Common myeloid progenitor, CD34-positive (primary cell): Measurements from ENCODE around the gene PSIP1.

ENCODE experiments used
- CTCF ChIA-PET: fragments of 350-600 bp; sonication (Branson Sonifier 250); formaldehyde crosslinking; loops from one replicate; lab custom pipeline; 2021; ENCODE audit warnings: antibody characterized with exemption; lab: Charles Lee
- POLR2A ChIA-PET: fragments of 350-600 bp; sonication (Branson Sonifier 250); formaldehyde crosslinking; loops from one replicate; lab custom pipeline; 2021; ENCODE audit warnings: antibody characterized with exemption; lab: Charles Lee
- DNase-seq, 3 donors: peaks; one replicate each; pipeline versions ENCODE4 v3.0.0 to v3.0.0-alpha.2; 2013
- H3K27ac ChIP-seq, 2 experiments: 1 replicate in 1 of 2; 2 replicates in 1 of 2; pipeline ENCODE4 v1.7.0; 2013; ENCODE audit warnings: inconsistent platforms in 2 of 2, low read length in 2 of 2, mild to moderate bottlenecking in 2 of 2, low read depth in 1 of 2, moderate library complexity in 1 of 2; ENCODE audit not compliant: severe bottlenecking in 2 of 2, insufficient read depth in 1 of 2, poor library complexity in 1 of 2
- H3K27me3 ChIP-seq, 5 experiments: replicated peaks in 2 of 5; 1 replicate in 3 of 5; 2 replicates in 2 of 5; pipeline versions ENCODE4 v1.6.1 to v1.7.0; 2013; ENCODE audit warnings: low read length in 4 of 5, mild to moderate bottlenecking in 2 of 5, moderate library complexity in 2 of 5, inconsistent platforms in 1 of 5; ENCODE audit not compliant: insufficient read depth in 5 of 5, control insufficient read depth in 4 of 5
- H3K36me3 ChIP-seq, 4 experiments: 1 replicate in 2 of 4; 2 replicates in 2 of 4; pipeline versions ENCODE4 v1.6.1 to v1.7.0; 2013; ENCODE audit warnings: low read length in 3 of 4, control low read depth in 1 of 4, mild to moderate bottlenecking in 1 of 4; ENCODE audit not compliant: control insufficient read depth in 4 of 4, insufficient read depth in 4 of 4
- H3K4me1 ChIP-seq, 4 experiments: 1 replicate in 3 of 4; 2 replicates in 1 of 4; pipeline versions ENCODE4 v1.6.1 to v1.7.1; 2013; ENCODE audit warnings: low read length in 3 of 4, mild to moderate bottlenecking in 3 of 4, control low read depth in 1 of 4, inconsistent platforms in 1 of 4, moderate library complexity in 1 of 4; ENCODE audit not compliant: control insufficient read depth in 4 of 4, insufficient read depth in 4 of 4; ENCODE audit errors: control extremely low read depth in 1 of 4
- H3K4me3 ChIP-seq, 7 experiments: 1 replicate in 4 of 7; 2 replicates in 3 of 7; pipeline versions ENCODE4 v1.5.1 to v1.7.0; 2013; ENCODE audit warnings: mild to moderate bottlenecking in 7 of 7, low read length in 6 of 7, moderate library complexity in 6 of 7, inconsistent platforms in 2 of 7, low read depth in 2 of 7, control low read depth in 1 of 7; ENCODE audit not compliant: insufficient read depth in 4 of 7, control insufficient read depth in 1 of 7; ENCODE audit errors: extremely low read depth in 1 of 7
- H3K9me3 ChIP-seq, 5 experiments: 1 replicate in 4 of 5; 2 replicates in 1 of 5; pipeline versions ENCODE4 v1.6.1 to v1.7.1; 2013; ENCODE audit warnings: low read length in 4 of 5, mild to moderate bottlenecking in 2 of 5, inconsistent platforms in 1 of 5, low read depth in 1 of 5, moderate library complexity in 1 of 5; ENCODE audit not compliant: control insufficient read depth in 4 of 5, insufficient read depth in 2 of 5; ENCODE audit errors: control extremely low read depth in 1 of 5
- WGBS: methylation state at CpG from one replicate; pipeline ENCODE4 v1.1.5; 2013; ENCODE audit not compliant: insufficient coverage; 5-methylcytosine and 5-hydroxymethylcytosine counted together

Gene PSIP1

GRCh38 chr9:15509931-15510788 is 610 bp downstream of the PSIP1 start:
- Histone ChIP-seq H3K27me3 (no peaks in the 10 kb centered on the region), H3K27ac (peak overlapping the region; percentile 99 to 100), H3K4me3 (peak overlapping the region; percentile 90 to 99 (median 92)), H3K4me1 (peaks cover 19 to 50% (median 35%) of the 10 kb centered on the region in 4 experiments), H3K36me3 (peaks cover 7 to 28% (median 15%) of the 10 kb centered on the region in 4 experiments), H3K9me3 (no peaks in the 10 kb centered on the region)
- DNase-seq: peak in 2 of 3 donors; percentile 53 to 58
- POLR2A ChIA-PET: interaction anchor here (3.2 kb wide), 1 partner anchor 42 kb away, joined by 28 read pairs; the partner anchor contains the start of gene CCDC171
- CTCF ChIA-PET: interaction anchor here (1.0 to 4.6 kb wide), 5 partner anchors 10 to 97 kb away, joined by 4 to 34 read pairs (median 9); partner anchors contain the start of gene CCDC171
- 0% methylated on average over 37 of the region's 76 CpGs for WGBS

DNA sequence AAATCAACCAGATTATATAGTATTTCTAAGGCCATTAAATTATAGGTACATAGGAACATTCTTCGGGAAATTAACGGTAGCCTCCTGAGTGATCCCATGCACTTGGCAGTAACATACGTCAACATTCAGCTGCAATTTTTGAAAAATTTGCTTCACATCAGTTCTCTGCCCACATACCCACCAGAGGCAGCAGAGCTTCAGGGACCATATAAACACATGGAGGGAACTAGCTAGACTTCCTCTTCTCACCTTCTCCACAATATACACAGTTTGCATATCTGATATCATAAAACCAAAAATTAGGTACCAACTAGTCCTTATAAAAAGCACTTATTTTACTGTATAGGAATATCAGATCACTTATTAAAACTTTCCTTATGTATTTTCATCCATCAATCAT is 4.8 kb downstream of the PSIP1 start:
- ChIA-PET POLR2A (interaction anchor here (0.7 kb wide), 1 partner anchor 47 kb away, joined by 4 read pairs; the partner anchor contains the start of gene CCDC171), CTCF (interaction anchor here (0.7 to 1.8 kb wide), 23 partner anchors 8 to 138 kb away, joined by 3 to 30 read pairs (median 3); partner anchors contain the start of genes CCDC171 and SNAPC3)
- Histone ChIP-seq H3K27ac (no peak overlapping the region), H3K36me3 (peaks cover 20 to 61% (median 29%) of the 10 kb centered on the region in 4 experiments), H3K27me3 (no peaks in the 10 kb centered on the region), H3K4me1 (peaks cover 9 to 37% (median 16%) of the 10 kb centered on the region in 4 experiments), H3K4me3 (no peak overlapping the region), H3K9me3 (no peaks in the 10 kb centered on the region)
- DNase-seq: peak; percentile 60 to 79 (median 77)
- 65% methylated on average over 3 of the region's 3 CpGs for WGBS

GRCh38 chr9:15501803-15502202 is 9.0 kb downstream of the PSIP1 start:
- Histone ChIP-seq H3K4me1 (peaks cover 0 to 24% (median 1%) of the 10 kb centered on the region in 4 experiments), H3K9me3 (no peaks in the 10 kb centered on the region), H3K27ac (no peak overlapping the region), H3K27me3 (no peaks in the 10 kb centered on the region), H3K4me3 (no peak overlapping the region), H3K36me3 (peaks cover 15 to 63% (median 28%) of the 10 kb centered on the region in 4 experiments)
- CTCF ChIA-PET: interaction anchor here (0.6 to 2.1 kb wide), 3 partner anchors 18 to 118 kb away, joined by 3 to 8 read pairs (median 3); no protein-coding TSS in a partner anchor
- DNase-seq: no peak
- 93% methylated on average over 3 of the region's 5 CpGs for WGBS
- POLR2A ChIA-PET: no interaction called here

GRCh38 chr9:15501179-15501578 is 9.6 kb downstream of the PSIP1 start:
- peaks cover 0 to 22% (median 1%) of the 10 kb centered on the region in 4 experiments for H3K4me1 ChIP-seq
- POLR2A ChIA-PET: interaction anchor here (0.7 kb wide), 1 partner anchor 17 kb away, joined by 4 read pairs; no protein-coding TSS in a partner anchor

GRCh38 chr9:15499139-15499538 is 11.6 kb downstream of the PSIP1 start:
- ChIA-PET POLR2A (no interaction called here), CTCF (interaction anchor here (0.8 to 1.9 kb wide), 4 partner anchors 15 to 108 kb away, joined by 3 to 6 read pairs (median 4); no protein-coding TSS in a partner anchor)
- Histone ChIP-seq H3K27ac (peak overlapping the region in 1 of 2 experiments; percentile 29), H3K36me3 (peaks cover 14 to 48% (median 19%) of the 10 kb centered on the region in 4 experiments), H3K4me1 (peaks cover 0 to 18% (median 1%) of the 10 kb centered on the region in 4 experiments), H3K27me3 (no peaks in the 10 kb centered on the region), H3K4me3 (no peak overlapping the region), H3K9me3 (no peaks in the 10 kb centered on the region)
- WGBS: no CpG with 5 or more reads among the region's 2 CpGs
- no peak for DNase-seq

More at GRCh38 chr9:15501179-15501578, 9.6 kb downstream of the PSIP1 start:
- no peak for DNase-seq
- WGBS: 88% methylated on average over 5 of the region's 6 CpGs
- no peaks in the 10 kb centered on the region for H3K9me3 ChIP-seq
- H3K27ac ChIP-seq: no peak overlapping the region
- H3K36me3 ChIP-seq: peaks cover 15 to 60% (median 25%) of the 10 kb centered on the region in 4 experiments
- no peak overlapping the region for H3K4me3 ChIP-seq
- CTCF ChIA-PET: interaction anchor here (0.6 to 2.1 kb wide), 5 partner anchors 9 to 140 kb away, joined by 3 to 8 read pairs (median 3); no protein-coding TSS in a partner anchor
- no peaks in the 10 kb centered on the region for H3K27me3 ChIP-seq

GRCh38 chr9:15498246-15498995 is 12.3 kb downstream of the PSIP1 start:
- Histone ChIP-seq H3K4me3 (no peak overlapping the region), H3K27me3 (no peaks in the 10 kb centered on the region), H3K27ac (peak overlapping the region in 1 of 2 experiments; percentile 29), H3K4me1 (peaks cover 0 to 18% (median 1%) of the 10 kb centered on the region in 4 experiments), H3K9me3 (peaks cover 0 to under 1% (median 0%) of the 10 kb centered on the region in 5 experiments), H3K36me3 (peaks cover 12 to 45% (median 15%) of the 10 kb centered on the region in 4 experiments)
- no peak for DNase-seq
- 95% methylated on average over 7 of the region's 13 CpGs for WGBS
- POLR2A ChIA-PET: no interaction called here
- CTCF ChIA-PET: interaction anchor here (1.1 to 1.9 kb wide), 4 partner anchors 8 to 108 kb away, joined by 3 to 6 read pairs (median 4); no protein-coding TSS in a partner anchor
